CD1c-positive myeloid dendritic cell (primary cell): ENCODE data around the gene ZNF491.
"Not testable (repeated sequence)": the region's sequence is repeated elsewhere in the genome, so short reads cannot be mapped to it uniquely, and the experiment has no call there.

Experiments
- DNase-seq: peaks from one replicate; pipeline ENCODE4 v3.0.0-alpha.2; 2016; ENCODE audit errors: extremely low spot score

Gene ZNF491

GRCh38 chr19:11806354-11807098 is 8.2 kb downstream of the ZNF491 start:
- DNase-seq: no peak

DNA sequence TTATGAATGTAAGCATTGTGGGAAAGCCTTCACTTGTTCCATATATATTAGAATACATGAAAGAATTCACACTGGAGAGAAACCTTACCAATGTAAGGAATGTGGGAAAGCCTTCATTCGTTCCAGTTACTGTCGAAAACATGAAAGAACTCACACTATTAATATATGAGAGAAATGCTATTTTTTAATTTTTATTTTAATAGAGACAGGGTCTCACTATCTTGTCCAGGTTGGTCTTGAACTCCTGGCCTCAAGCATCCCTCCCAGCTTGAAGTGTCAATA is 8.7 kb downstream of the ZNF491 start:
- DNase-seq: no peak

GRCh38 chr19:11813703-11814028 is 15.3 kb downstream of the ZNF491 start:
- no peak for DNase-seq

DNA sequence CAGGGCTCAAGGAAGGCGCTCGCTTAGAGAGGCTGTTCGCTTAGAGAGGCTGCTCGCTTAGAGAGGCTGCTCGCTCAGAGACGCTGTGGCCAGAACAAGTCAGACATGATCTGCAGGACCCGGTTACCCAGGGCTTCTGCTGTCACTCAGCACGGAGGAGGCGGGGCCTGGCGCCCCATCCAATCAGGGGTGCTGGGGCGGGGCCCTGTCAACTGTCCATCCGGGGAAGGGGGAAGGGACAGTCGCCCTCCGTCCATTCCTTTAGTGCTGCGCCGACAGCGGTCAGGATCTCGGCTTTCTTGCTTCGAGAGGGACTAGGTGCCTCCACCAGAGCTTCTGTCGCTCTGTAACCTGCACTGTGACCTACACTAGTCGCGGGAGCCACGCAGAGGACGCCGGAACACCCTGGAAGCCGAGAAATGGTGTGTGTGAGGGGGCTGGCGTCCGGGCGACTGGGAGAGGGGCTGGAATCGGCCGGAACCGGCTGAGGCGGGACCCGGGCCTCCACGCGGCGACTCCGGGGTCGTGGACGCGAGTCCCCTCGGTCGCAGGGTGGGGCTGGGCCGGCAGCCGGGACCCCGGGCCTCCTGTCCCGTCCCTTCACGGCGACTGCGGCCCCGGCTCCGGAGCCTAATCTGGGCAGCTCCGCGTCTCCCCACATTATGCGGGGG is 15.8 kb downstream of the ZNF491 start, which contains the start of gene ZNF440:
TSS of gene ZNF440 (plus strand) at position 245 of the 671 bp plus-strand sequence. CDS start at position 420, 175 bp downstream.
- DNase-seq: peak; percentile 91

DNA sequence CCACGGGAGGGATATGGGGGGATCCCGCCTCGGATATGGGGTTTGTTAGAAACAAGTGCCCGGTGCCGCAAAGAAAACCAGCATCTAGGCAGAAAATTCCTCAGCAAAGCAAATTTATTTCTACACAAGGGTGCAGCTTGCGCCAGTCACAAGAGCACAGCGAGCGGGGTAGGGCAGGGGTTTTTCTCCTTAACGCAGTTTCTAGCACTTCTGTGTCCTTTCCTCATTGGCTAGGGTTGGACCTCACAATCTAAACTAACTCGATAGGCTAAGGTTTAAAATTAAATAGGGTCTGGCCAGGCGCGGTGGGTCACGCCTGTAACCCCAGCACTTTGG is 16.3 kb downstream of the ZNF491 start:
- DNase-seq: no peak

DNA sequence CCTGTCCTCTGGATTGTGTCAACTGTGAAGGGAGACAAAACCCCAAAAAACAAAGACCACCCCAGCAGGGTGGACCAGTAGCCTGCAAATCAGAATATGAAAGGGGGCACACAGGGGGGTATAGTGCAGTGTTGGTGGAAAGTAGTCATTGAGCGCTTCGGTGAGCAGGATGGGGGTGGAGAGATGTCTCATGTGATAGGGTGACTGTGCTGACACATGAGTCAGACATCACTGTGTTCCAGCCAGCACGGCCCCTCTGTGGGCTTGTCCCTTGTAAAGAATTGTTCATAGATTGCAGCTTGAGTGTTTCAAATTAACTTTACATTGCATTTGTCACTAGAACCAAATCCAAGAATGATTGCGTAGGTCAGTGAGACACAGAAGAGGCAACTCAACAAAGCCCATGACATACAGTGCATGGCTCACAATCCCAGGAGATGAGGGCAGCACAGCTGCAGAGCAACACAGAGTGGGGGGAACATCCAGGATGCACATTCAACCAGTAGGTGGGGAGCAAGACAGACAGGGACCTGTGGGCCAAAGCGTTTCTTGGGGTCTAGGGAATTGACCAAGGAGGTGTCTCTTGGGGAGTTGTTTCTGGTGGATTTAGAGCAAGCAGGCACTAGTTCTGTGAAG is 23.3 kb downstream of the ZNF491 start:
- no peak for DNase-seq

DNA sequence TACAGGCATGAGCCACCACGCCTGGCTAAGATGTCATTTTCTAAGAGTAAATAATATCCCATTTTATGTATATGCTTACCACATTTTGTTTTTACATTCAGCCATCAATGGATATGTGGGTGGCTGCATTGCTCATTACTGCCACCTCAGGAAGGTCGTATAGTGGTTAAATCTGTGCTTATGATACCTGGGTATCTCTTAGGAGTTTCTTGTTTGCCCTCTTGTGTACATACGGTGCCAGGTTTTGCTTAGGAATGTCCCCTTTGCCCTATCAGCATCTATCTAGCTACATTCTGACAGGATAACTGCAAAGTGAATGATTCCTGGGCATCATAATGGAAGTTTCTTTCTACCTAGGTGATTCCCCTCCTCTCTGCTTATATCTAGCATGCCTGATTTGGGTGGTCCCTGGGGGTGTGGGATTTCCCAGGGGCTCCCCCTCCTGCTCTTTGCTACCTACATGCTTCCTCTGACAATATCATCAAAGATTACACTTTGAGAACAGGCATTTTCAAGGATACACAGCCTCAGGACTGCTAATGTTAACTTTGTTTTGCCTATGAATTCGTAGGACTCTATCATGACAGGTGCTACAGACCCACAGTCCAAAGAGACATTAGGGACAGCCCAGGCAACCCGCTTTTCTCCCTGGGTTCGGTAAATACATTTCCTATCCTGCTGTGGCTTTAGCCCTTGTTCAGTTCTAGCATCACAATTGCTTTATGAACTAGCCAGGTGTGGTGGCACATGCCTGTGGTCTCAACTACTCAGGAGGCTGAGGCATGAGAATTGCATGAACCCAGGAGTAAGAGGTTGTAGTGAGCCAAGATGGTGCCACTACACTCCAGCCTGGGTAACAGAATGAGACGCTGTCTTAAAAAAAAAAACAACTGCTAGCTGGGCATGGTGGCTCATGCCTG is 30.9 kb downstream of the ZNF491 start:
- DNase-seq: not testable (repeated sequence)

DNA sequence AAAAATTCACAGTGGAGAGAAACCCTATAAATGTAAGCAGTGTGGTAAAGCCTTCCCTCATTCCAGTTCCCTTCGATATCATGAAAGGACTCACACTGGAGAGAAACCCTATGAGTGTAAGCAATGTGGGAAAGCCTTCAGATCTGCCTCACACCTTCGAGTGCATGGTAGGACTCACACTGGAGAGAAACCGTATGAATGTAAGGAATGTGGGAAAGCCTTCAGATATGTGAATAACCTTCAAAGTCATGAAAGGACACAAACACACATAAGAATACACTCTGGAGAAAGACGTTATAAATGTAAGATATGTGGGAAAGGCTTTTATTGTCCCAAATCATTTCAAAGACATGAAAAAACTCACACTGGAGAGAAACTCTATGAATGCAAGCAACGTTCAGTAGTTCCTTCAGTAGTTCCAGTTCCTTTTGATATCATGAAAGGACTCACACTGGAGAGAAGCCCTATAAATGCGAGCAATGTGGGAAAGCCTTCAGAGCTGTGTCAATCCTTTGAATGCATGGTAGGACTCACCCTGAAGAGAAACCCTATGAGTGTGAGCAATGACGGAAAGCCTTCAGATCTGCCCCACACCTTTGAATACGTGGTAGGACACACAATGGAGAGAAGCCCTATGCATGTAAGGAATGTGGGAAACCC is 34.1 kb downstream of the ZNF491 start:
- no peak for DNase-seq

GRCh38 chr19:11833541-11833940 is 35.2 kb downstream of the ZNF491 start:
- no peak for DNase-seq

DNA sequence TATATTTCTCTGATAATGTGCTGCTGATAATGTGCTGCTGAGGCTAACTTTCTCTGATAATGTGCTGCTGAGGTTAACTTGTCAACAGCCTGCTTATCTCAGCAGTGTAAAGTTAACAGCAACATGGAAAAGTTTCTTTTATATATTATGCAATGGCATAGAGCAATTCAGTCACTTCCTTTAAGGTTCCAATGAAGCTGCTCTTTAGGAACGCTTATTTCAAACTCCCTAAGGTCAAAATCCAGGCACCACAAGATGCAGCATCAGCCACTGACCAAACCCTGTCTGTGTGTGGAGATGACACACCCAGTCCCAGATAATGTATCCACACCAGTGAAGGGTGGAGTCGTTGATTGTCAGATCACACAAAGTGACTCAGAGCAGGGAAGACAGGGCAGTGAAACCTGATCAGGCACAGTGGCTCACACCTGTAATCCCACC is 37.3 kb downstream of the ZNF491 start:
- not testable (repeated sequence) for DNase-seq

DNA sequence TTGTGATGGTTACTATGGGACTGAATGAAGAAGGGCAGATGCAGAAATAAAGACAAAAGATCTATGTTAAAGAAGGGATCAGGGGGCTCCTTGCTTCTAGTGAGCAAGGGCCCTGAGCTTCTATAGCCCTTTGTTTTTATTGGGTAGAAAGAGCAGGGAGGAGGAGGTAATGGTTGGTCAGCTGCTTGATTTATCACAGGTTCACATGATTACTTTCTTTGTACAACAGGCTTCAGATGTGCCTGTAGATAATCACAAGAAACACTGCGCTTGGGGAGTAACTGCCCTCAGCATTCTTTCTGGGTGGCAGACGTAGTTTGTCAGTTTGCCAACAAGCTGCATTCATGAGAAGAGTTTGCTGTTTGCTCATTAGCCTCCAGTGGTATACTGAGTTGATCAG is 45.4 kb downstream of the ZNF491 start:
- DNase-seq: no peak

DNA sequence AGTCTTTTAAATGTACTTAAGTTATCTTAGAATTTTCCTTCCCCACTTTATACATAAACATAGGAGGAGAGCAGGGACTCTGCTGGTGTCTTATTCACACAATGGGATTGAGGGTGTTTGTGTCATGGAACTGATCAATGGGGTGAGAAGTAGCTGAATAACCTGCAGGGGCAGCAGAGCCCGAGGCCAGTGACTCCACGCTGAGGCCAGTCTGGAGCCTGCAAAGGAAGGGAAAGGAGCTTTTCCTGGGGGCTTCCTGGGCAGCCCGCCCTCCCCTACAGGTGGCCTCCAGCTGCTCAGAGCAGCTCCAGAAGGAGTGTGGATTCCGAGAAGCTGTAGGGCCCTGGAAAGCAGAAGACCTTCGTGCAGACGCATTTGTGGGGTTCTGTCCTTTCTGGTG is 49.3 kb downstream of the ZNF491 start:
- not testable (repeated sequence) for DNase-seq

DNA sequence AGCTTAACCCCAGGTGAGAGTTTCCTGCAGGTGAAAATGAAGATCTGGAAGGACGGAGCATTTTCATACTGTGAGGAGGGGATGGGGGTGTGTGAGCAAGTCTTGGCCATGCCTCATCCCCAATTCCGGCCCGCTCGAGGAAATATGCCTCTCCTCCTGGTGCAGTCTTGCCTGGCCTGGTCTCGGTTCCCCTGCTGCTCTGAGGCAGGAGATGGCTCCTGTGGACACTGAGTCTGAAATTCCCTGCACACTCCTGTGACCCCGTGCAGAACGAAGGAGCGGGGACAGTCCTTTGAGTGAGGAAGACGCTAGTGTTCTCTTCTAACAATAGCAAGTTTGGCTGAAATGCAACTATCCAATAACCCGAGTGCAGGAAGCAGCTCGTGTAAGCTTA is 49.9 kb downstream of the ZNF491 start:
- no peak for DNase-seq

GRCh38 chr19:11848594-11849469 is 50.5 kb downstream of the ZNF491 start, which contains the start of gene ZNF439:
TSS of gene ZNF439 (plus strand) at chr19:11848726. CDS start at chr19:11848868, 142 bp downstream.
- DNase-seq: peak; percentile 84

GRCh38 chr19:11850289-11850688 is 52.0 kb downstream of the ZNF491 start:
- DNase-seq: not testable (repeated sequence)

GRCh38 chr19:11853358-11853757 is 55.0 kb downstream of the ZNF491 start:
- no peak for DNase-seq

GRCh38 chr19:11856596-11857250 is 58.4 kb downstream of the ZNF491 start:
- no peak for DNase-seq
